IMR-90 (cell line): ENCODE data around the gene TNFRSF13B. TPM values are rescaled to one million over a fixed set of nuclear protein-coding genes. Genes with fewer than 3 reads are reported as not detected.
"Not testable (repeated sequence)": the region's sequence is repeated elsewhere in the genome, so short reads cannot be mapped to it uniquely, and the experiment has no call there.

Source experiments
- ATAC-seq: fragments of 200-7000 bp; cut with Tn5 transposase; 2 replicates; pipeline ENCODE4 v1.9.1; 2020; ENCODE audit warnings: low read depth, mild to moderate bottlenecking, moderate library complexity
- BruUV-seq: library from RNA; stranded (reverse); fragments of 400-500 nt; replicated peaks from 2 replicates; lab custom pipeline; 2021; lab: Mats Ljungman, UMichigan
- CTCF ChIA-PET: fragments of 300-600 bp; formaldehyde crosslinking; extraction: SDS; loops from one replicate; lab custom pipeline; 2021; ENCODE audit warnings: antibody characterized with exemption; lab: Yijun Ruan, JAX
- POLR2A ChIA-PET: fragments of 300-600 bp; sonication (Branson Sonifier 250); formaldehyde crosslinking; loops from one replicate; lab custom pipeline; 2022; ENCODE audit warnings: antibody characterized with exemption; ENCODE audit not compliant: unreplicated experiment; lab: Charles Lee
- DNase-seq: peaks from one replicate; pipeline ENCODE4 v3.0.0; 2013
- H2AFZ ChIP-seq: replicated peaks from 2 replicates; pipeline ENCODE3; 2013; ENCODE audit warnings: low read length, mild to moderate bottlenecking; ENCODE audit not compliant: poor library complexity
- H2AK5ac ChIP-seq: 2 replicates; pipeline ENCODE4 v1.6.1; 2013; ENCODE audit warnings: low read depth, low read length, inconsistent platforms
- H2AK9ac ChIP-seq: replicated peaks from 2 replicates; pipeline ENCODE3; 2013; ENCODE audit warnings: mild to moderate bottlenecking, low read depth, low read length, moderate library complexity; ENCODE audit not compliant: poor library complexity
- H2BK120ac ChIP-seq: 2 replicates; pipeline ENCODE4 v1.6.1; 2013; ENCODE audit warnings: low read depth, low read length, inconsistent platforms
- H2BK15ac ChIP-seq: 3 replicates; pipeline ENCODE4 v1.6.1; 2013; ENCODE audit warnings: low read depth, low read length, inconsistent platforms
- H2BK20ac ChIP-seq: 2 replicates; pipeline ENCODE4 v1.6.1; 2013; ENCODE audit warnings: low read depth, mild to moderate bottlenecking, inconsistent platforms, low read length, moderate library complexity
- H2BK5ac ChIP-seq: 2 replicates; pipeline ENCODE4 v1.6.1; 2013; ENCODE audit warnings: mild to moderate bottlenecking, low read depth, low read length, inconsistent platforms; ENCODE audit not compliant: poor library complexity, severe bottlenecking
- H3K14ac ChIP-seq: replicated peaks from 2 replicates; pipeline ENCODE4 v1.6.1; 2013; ENCODE audit warnings: low read depth, low read length, inconsistent platforms
- H3K18ac ChIP-seq: 2 replicates; pipeline ENCODE4 v1.6.1; 2013; ENCODE audit warnings: low read depth, low read length, control low read depth
- H3K23ac ChIP-seq: 2 replicates; pipeline ENCODE4 v1.6.1; 2013; ENCODE audit warnings: low read depth, low read length, inconsistent platforms
- H3K27ac ChIP-seq: 2 replicates; pipeline ENCODE4 v1.5.1; 2013; ENCODE audit warnings: mild to moderate bottlenecking, control low read depth, low read length; ENCODE audit not compliant: insufficient read depth
- H3K27me3 ChIP-seq: 2 replicates; pipeline ENCODE4 v1.6.1; 2013; ENCODE audit warnings: low read length; ENCODE audit not compliant: control insufficient read depth, insufficient read depth
- H3K36me3 ChIP-seq: 2 replicates; pipeline ENCODE4 v1.6.1; 2013; ENCODE audit warnings: low read length, mixed read lengths; ENCODE audit not compliant: control insufficient read depth, insufficient read depth
- H3K4ac ChIP-seq: 2 replicates; pipeline ENCODE4 v1.6.1; 2013; ENCODE audit warnings: low read depth, low read length, inconsistent platforms
- H3K4me1 ChIP-seq: 2 replicates; pipeline ENCODE4 v1.6.1; 2013; ENCODE audit warnings: low read length, mixed read lengths; ENCODE audit not compliant: control insufficient read depth, insufficient read depth
- H3K4me2 ChIP-seq: 2 replicates; pipeline ENCODE4 v1.6.1; 2013; ENCODE audit warnings: low read depth, mild to moderate bottlenecking, control low read depth, low read length, moderate library complexity
- H3K4me3 ChIP-seq: 2 replicates; pipeline ENCODE4 v1.5.1; 2013; ENCODE audit warnings: low read depth, mild to moderate bottlenecking, control low read depth, low read length, moderate library complexity; ENCODE audit not compliant: insufficient read depth
- H3K56ac ChIP-seq: 2 replicates; pipeline ENCODE4 v1.6.1; 2013; ENCODE audit warnings: low read length, inconsistent platforms; ENCODE audit not compliant: insufficient read depth; ENCODE audit errors: extremely low read depth
- H3K79me1 ChIP-seq, 2 experiments: 2 replicates each; pipeline ENCODE4 v1.6.1; 2013; ENCODE audit warnings: low read length in 2 of 2, inconsistent platforms in 1 of 2, low read depth in 1 of 2
- H3K9ac ChIP-seq: 2 replicates; pipeline ENCODE4 v1.6.1; 2013; ENCODE audit warnings: low read depth, low read length, control low read depth
- H3K9me1 ChIP-seq: 2 replicates; pipeline ENCODE4 v1.6.1; 2013; ENCODE audit warnings: low read length, inconsistent platforms; ENCODE audit not compliant: insufficient read depth
- H3K9me3 ChIP-seq: 2 replicates; pipeline ENCODE4 v1.6.1; 2013; ENCODE audit warnings: low read length; ENCODE audit not compliant: control insufficient read depth, insufficient read depth
- H4K20me1 ChIP-seq: 2 replicates; pipeline ENCODE4 v1.6.1; 2013; ENCODE audit warnings: low read length, inconsistent platforms; ENCODE audit not compliant: insufficient read depth
- H4K5ac ChIP-seq: 2 replicates; pipeline ENCODE4 v1.6.1; 2013; ENCODE audit warnings: mild to moderate bottlenecking, low read depth, low read length, control low read depth
- H4K8ac ChIP-seq, 2 experiments: 2 replicates each; pipeline ENCODE4 v1.6.1; 2013; ENCODE audit warnings: low read depth in 2 of 2, low read length in 2 of 2, control low read depth in 1 of 2, inconsistent platforms in 1 of 2
- H4K91ac ChIP-seq: 2 replicates; pipeline ENCODE4 v1.6.1; 2013; ENCODE audit warnings: low read depth, low read length, inconsistent platforms; ENCODE audit not compliant: insufficient read depth
- WGBS, 2 experiments: methylation state at CpG; one replicate each; pipeline versions ENCODE4 v1.1.5 to v1.1.7; 2013; ENCODE audit warnings: missing lambda C conversion rate in 2 of 2; ENCODE audit not compliant: insufficient read length in 1 of 2; ENCODE audit errors: extremely low coverage in 2 of 2; 5-methylcytosine and 5-hydroxymethylcytosine counted together
- dilution Hi-C: fragments of 300-500 bp; cut with HindIII; formaldehyde crosslinking; loops from one replicate; pipeline ENCODE4 v1.14.3; 2018; ENCODE audit warnings: low sequenced_read_pairs; ENCODE audit not compliant: unreplicated experiment
- in situ Hi-C: fragments of 300-500 bp; cut with MboI; formaldehyde crosslinking; loops from 3 replicates; pipeline ENCODE4 v1.14.3; 2019; ENCODE audit warnings: low sequenced_read_pairs, inconsistent platforms, mixed read lengths
- intact Hi-C: fragments of 100-400 bp; cut with micrococcal nuclease; formaldehyde crosslinking; loops from 2 replicates; pipeline ENCODE4 v1.10.0; 2022
- polyA plus RNA-seq, 3 experiments: library from polyadenylated mRNA; depleted of rRNA; stranded (reverse); fragments of >200 nt; gene quantifications; 2 replicates each; pipeline ENCODE4 v1.2.3, GENCODE V29; 2012; ENCODE audit warnings: low replicate concordance in 1 of 3
- total RNA-seq: library from RNA; depleted of rRNA; stranded (reverse); fragments of >200 nt; gene quantifications from 2 replicates; pipeline ENCODE4 v1.2.3, GENCODE V29; 2012

The TNFRSF13B gene
- total and polyA plus RNA-seq, 2 of the 4 experiments (the other 2 are of a cell fraction): not detected

DNA sequence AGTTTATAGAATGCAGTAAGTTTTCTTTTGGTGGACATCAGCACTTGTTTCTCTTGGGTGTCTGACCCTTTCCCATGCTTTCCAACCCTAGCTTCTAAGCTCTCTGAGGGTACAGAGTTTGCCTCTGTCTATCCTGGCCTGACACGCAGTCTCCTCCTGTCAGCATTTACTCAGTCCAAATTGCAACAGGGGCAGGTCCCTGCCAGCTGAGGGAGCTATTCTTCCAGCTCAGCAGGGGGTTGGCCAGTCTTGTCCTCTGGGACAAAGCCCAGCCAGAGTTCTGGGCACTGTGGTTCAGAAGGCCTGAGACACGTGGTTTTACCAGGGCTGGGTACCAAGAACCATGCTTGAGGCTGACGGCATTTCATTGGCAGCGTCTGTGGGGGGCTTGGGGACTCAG is 38.1 kb upstream of the TNFRSF13B start:
- POLR2A ChIA-PET, CTCF ChIA-PET, H3K9me3 ChIP-seq, H4K20me1 ChIP-seq, H3K23ac ChIP-seq, H2AK5ac ChIP-seq, H3K4me3 ChIP-seq, H3K56ac ChIP-seq, H3K18ac ChIP-seq, H2BK15ac ChIP-seq, dilution Hi-C loops, H3K4me1 ChIP-seq, H2AK9ac ChIP-seq, H3K9ac ChIP-seq, H3K79me1 ChIP-seq, H3K27me3 ChIP-seq, H2BK5ac ChIP-seq, H4K91ac ChIP-seq, H4K5ac ChIP-seq, H3K27ac ChIP-seq, H2AFZ ChIP-seq, DNase-seq, H3K9me1 ChIP-seq, H3K14ac ChIP-seq, H3K4ac ChIP-seq, H3K4me2 ChIP-seq, BruUV-seq, H3K36me3 ChIP-seq: not testable (repeated sequence)
- peak overlapping the region in 1 of 2 experiments; percentile 3; a peak in 1 of 4 replicates for H4K8ac ChIP-seq
- peak overlapping the region; percentile 51; the same call in 1 of the 2 replicates for H2BK20ac ChIP-seq
- peak; percentile 68 for ATAC-seq
- 0 out of 2 replicates have a peak overlapping the region, but pooled peaks have one; percentile 1 for H2BK120ac ChIP-seq
- intact Hi-C loops: loop anchor here (10.0 kb wide), 1 partner anchor 95 kb away; no protein-coding TSS in a partner anchor
- WGBS, 2 experiments: no CpG with 5 or more reads among the region's 4 CpGs
- in situ Hi-C loops: loop anchor here (25.0 kb wide), 1 partner anchor 627 kb away; no protein-coding TSS in a partner anchor

DNA sequence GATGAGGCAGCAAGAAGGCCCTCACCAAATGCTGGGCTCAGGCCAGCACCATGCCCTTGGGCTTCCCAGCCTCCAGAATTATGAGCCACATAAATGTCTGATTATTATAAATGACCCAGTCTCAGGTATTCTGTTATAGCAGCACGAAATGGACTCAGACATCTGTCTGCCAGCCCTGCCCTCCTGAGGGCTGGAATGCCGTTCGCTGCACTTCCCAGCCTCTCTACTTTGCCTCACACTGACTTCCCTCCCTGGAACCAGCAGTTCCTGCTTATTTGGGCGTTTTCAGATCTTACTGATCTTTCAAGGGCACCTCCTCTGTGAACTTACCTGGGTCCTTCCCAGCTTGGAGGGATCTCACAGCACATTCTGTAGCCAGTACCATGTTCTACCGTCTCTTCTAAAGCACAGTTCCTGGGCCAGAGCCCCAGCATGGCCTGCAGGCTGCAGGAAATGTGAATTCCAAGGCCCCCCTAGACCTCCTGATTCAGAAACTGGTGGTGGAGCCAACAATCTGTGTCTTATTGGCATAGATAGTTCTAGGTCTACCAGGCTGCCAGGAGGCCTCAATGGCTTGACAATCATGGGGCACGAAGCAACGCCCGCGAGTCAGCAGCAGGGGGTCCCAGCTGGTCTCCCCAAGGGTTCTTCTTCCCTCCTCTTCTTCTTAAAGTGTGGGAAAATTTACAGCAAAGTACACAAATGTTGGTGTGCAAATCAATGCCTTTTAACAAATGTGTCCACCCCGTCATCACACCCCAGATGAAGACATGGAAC is 36.9 kb upstream of the TNFRSF13B start:
- not testable (repeated sequence) for H3K4me1 ChIP-seq

More for the DNA sequence above, 36.9 kb upstream of the TNFRSF13B start:
- H2AK9ac ChIP-seq, H3K27me3 ChIP-seq, H4K5ac ChIP-seq, H2AK5ac ChIP-seq, H2BK120ac ChIP-seq, H3K27ac ChIP-seq, H3K9ac ChIP-seq, H3K79me1 ChIP-seq, H3K18ac ChIP-seq, DNase-seq, H3K23ac ChIP-seq, H3K4ac ChIP-seq, CTCF ChIA-PET, H3K9me1 ChIP-seq, H2BK5ac ChIP-seq, H2BK15ac ChIP-seq, H3K14ac ChIP-seq, H3K56ac ChIP-seq, ATAC-seq, H3K9me3 ChIP-seq, BruUV-seq, H3K4me2 ChIP-seq, H4K20me1 ChIP-seq, H4K91ac ChIP-seq, H2AFZ ChIP-seq, POLR2A ChIA-PET, H3K36me3 ChIP-seq, H4K8ac ChIP-seq, H3K4me3 ChIP-seq, dilution Hi-C loops, H2BK20ac ChIP-seq: not testable (repeated sequence)
- intact Hi-C loops: loop anchor here (10.0 kb wide), 1 partner anchor 96 kb away; no protein-coding TSS in a partner anchor
- WGBS, 2 experiments: no CpG with 5 or more reads among the region's 10 CpGs
- in situ Hi-C loops: loop anchor here (25.0 kb wide), 1 partner anchor 628 kb away; no protein-coding TSS in a partner anchor
